WTC11 (cell line): ENCODE results near the gene RMND5B. TPM values are rescaled to one million over a fixed set of nuclear protein-coding genes. Genes with fewer than 3 reads are reported as not detected.

Experiments
- AR ChIP-seq: fragments of 250-450 bp; sonication (Bioruptor Pico); IDR thresholded peaks from 2 replicates; pipeline ENCODE4 v1.9.0; 2021; ENCODE audit warnings: mild to moderate bottlenecking
- ATF1 ChIP-seq: sonication (generic); formaldehyde crosslinking; IDR thresholded peaks from 2 replicates; pipeline ENCODE4 v1.8.1; 2023; ENCODE audit warnings: mild to moderate bottlenecking, moderate library complexity, missing genetic modification reagents
- ATF3 ChIP-seq: sonication (generic); formaldehyde crosslinking; conservative IDR thresholded peaks from 2 replicates; pipeline ENCODE4 v1.8.1; 2022; ENCODE audit warnings: mild to moderate bottlenecking, missing genetic modification reagents
- CBFB ChIP-seq: sonication (generic); formaldehyde crosslinking; IDR thresholded peaks from 2 replicates; pipeline ENCODE4 v1.8.1; 2022; ENCODE audit warnings: mild to moderate bottlenecking, low read depth, missing genetic modification reagents
- CTCF ChIP-seq: fragments of 200-600 bp; IDR thresholded peaks from 2 replicates; pipeline ENCODE4 v1.8.0; 2022; ENCODE audit warnings: antibody characterized with exemption
- GRHL2 ChIP-seq: fragments of 250-450 bp; sonication (Bioruptor Pico); IDR thresholded peaks from 2 replicates; pipeline ENCODE4 v1.8.0; 2022; ENCODE audit warnings: mild to moderate bottlenecking, moderate library complexity; ENCODE audit not compliant: insufficient replicate concordance, severe bottlenecking
- JUN ChIP-seq: sonication (generic); formaldehyde crosslinking; IDR thresholded peaks from 2 replicates; pipeline ENCODE4 v1.8.0; 2023; ENCODE audit warnings: mild to moderate bottlenecking, missing genetic modification reagents
- NFE2L1 ChIP-seq: sonication (generic); formaldehyde crosslinking; IDR thresholded peaks from 2 replicates; pipeline ENCODE4 v1.8.1; 2023; ENCODE audit warnings: missing genetic modification reagents
- NFYB ChIP-seq: sonication (generic); formaldehyde crosslinking; conservative IDR thresholded peaks from 2 replicates; pipeline ENCODE4 v1.8.0; 2022; ENCODE audit warnings: low read depth, missing genetic modification reagents
- NR1H2 ChIP-seq: sonication (generic); formaldehyde crosslinking; IDR thresholded peaks from 2 replicates; pipeline ENCODE4 v1.9.0; 2021; ENCODE audit warnings: mild to moderate bottlenecking, moderate library complexity, missing genetic modification reagents
- PREB ChIP-seq: sonication (generic); formaldehyde crosslinking; IDR thresholded peaks from 2 replicates; pipeline ENCODE4 v1.8.1; 2022; ENCODE audit warnings: mild to moderate bottlenecking, missing genetic modification reagents, moderate library complexity, borderline replicate concordance
- SP1 ChIP-seq: sonication (generic); formaldehyde crosslinking; conservative IDR thresholded peaks from 2 replicates; pipeline ENCODE4 v1.8.1; 2022; ENCODE audit warnings: missing genetic modification reagents
- ZBTB43 ChIP-seq: sonication (generic); formaldehyde crosslinking; IDR thresholded peaks from 2 replicates; pipeline ENCODE4 v1.8.1; 2023; ENCODE audit warnings: mild to moderate bottlenecking, missing genetic modification reagents
- ZNF317 ChIP-seq: sonication (generic); formaldehyde crosslinking; IDR thresholded peaks from 2 replicates; pipeline ENCODE4 v1.8.1; 2023; ENCODE audit warnings: low read depth, mild to moderate bottlenecking, moderate library complexity, missing genetic modification reagents, borderline replicate concordance
- ZNF423 ChIP-seq: fragments of 250-450 bp; sonication (Bioruptor Pico); IDR thresholded peaks from 2 replicates; pipeline ENCODE4 v2.1.2; 2022; ENCODE audit warnings: mild to moderate bottlenecking, moderate library complexity
- total RNA-seq: library from RNA; stranded (reverse); gene quantifications from 3 replicates; pipeline ENCODE4 v1.2.3, GENCODE V29; 2021
- TF ChIP-seq, protein P1 (sequence below): sonication (generic); formaldehyde crosslinking; IDR thresholded peaks from 2 replicates; pipeline ENCODE4 v1.8.0; 2022; ENCODE audit warnings: mild to moderate bottlenecking, missing genetic modification reagents
- TF ChIP-seq, protein P2 (sequence below): sonication (generic); formaldehyde crosslinking; IDR thresholded peaks from 2 replicates; pipeline ENCODE4 v1.8.0; 2023; ENCODE audit warnings: mild to moderate bottlenecking, missing genetic modification reagents
- TF ChIP-seq, protein P3 (sequence below): sonication (generic); formaldehyde crosslinking; IDR thresholded peaks from 2 replicates; pipeline ENCODE4 v1.8.0; 2023; ENCODE audit warnings: missing genetic modification reagents
- TF ChIP-seq, protein P4 (sequence below): sonication (generic); formaldehyde crosslinking; IDR thresholded peaks from 2 replicates; pipeline ENCODE4 v1.8.1; 2023; ENCODE audit warnings: mild to moderate bottlenecking, missing genetic modification reagents
- TF ChIP-seq, protein P5 (sequence below): sonication (generic); formaldehyde crosslinking; IDR thresholded peaks from 2 replicates; pipeline ENCODE4 v1.8.0; 2022; ENCODE audit warnings: mild to moderate bottlenecking, missing genetic modification reagents

RMND5B gene
- total RNA-seq, 1 experiment from 2014 or later = 93.3 TPM

- TF ChIP-seq, protein P1, sequence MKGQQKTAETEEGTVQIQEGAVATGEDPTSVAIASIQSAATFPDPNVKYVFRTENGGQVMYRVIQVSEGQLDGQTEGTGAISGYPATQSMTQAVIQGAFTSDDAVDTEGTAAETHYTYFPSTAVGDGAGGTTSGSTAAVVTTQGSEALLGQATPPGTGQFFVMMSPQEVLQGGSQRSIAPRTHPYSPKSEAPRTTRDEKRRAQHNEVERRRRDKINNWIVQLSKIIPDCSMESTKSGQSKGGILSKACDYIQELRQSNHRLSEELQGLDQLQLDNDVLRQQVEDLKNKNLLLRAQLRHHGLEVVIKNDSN (CRISPR knock-in tag) = 0 out of 2 replicates have a peak, but pooled peaks have one; percentile 55
- TF ChIP-seq AR (CRISPR knock-in tag) (no peak), SP1 (peak; percentile 99), ZNF317 (CRISPR knock-in tag) (no peak), GRHL2 (CRISPR knock-in tag) (no peak), ZNF423 (CRISPR knock-in tag) (no peak), PREB (CRISPR knock-in tag) (no peak), CTCF (no peak), NR1H2 (CRISPR knock-in tag) (no peak), ZBTB43 (CRISPR knock-in tag) (0 out of 2 replicates have a peak, but pooled peaks have one; percentile 64), CBFB (CRISPR knock-in tag) (no peak), NFYB (CRISPR knock-in tag) (peak; percentile 80), ATF1 (CRISPR knock-in tag) (no peak), ATF3 (CRISPR knock-in tag) (no peak), JUN (CRISPR knock-in tag) (no peak), NFE2L1 (CRISPR knock-in tag) (0 out of 2 replicates have a peak, but pooled peaks have one; percentile 67)
- TF ChIP-seq, protein P2, sequence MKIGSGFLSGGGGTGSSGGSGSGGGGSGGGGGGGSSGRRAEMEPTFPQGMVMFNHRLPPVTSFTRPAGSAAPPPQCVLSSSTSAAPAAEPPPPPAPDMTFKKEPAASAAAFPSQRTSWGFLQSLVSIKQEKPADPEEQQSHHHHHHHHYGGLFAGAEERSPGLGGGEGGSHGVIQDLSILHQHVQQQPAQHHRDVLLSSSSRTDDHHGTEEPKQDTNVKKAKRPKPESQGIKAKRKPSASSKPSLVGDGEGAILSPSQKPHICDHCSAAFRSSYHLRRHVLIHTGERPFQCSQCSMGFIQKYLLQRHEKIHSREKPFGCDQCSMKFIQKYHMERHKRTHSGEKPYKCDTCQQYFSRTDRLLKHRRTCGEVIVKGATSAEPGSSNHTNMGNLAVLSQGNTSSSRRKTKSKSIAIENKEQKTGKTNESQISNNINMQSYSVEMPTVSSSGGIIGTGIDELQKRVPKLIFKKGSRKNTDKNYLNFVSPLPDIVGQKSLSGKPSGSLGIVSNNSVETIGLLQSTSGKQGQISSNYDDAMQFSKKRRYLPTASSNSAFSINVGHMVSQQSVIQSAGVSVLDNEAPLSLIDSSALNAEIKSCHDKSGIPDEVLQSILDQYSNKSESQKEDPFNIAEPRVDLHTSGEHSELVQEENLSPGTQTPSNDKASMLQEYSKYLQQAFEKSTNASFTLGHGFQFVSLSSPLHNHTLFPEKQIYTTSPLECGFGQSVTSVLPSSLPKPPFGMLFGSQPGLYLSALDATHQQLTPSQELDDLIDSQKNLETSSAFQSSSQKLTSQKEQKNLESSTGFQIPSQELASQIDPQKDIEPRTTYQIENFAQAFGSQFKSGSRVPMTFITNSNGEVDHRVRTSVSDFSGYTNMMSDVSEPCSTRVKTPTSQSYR = no peak
- TF ChIP-seq, protein P3, sequence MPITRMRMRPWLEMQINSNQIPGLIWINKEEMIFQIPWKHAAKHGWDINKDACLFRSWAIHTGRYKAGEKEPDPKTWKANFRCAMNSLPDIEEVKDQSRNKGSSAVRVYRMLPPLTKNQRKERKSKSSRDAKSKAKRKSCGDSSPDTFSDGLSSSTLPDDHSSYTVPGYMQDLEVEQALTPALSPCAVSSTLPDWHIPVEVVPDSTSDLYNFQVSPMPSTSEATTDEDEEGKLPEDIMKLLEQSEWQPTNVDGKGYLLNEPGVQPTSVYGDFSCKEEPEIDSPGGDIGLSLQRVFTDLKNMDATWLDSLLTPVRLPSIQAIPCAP = no peak
- TF ChIP-seq, protein P4, sequence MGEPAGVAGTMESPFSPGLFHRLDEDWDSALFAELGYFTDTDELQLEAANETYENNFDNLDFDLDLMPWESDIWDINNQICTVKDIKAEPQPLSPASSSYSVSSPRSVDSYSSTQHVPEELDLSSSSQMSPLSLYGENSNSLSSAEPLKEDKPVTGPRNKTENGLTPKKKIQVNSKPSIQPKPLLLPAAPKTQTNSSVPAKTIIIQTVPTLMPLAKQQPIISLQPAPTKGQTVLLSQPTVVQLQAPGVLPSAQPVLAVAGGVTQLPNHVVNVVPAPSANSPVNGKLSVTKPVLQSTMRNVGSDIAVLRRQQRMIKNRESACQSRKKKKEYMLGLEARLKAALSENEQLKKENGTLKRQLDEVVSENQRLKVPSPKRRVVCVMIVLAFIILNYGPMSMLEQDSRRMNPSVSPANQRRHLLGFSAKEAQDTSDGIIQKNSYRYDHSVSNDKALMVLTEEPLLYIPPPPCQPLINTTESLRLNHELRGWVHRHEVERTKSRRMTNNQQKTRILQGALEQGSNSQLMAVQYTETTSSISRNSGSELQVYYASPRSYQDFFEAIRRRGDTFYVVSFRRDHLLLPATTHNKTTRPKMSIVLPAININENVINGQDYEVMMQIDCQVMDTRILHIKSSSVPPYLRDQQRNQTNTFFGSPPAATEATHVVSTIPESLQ = no peak
- TF ChIP-seq, protein P5, sequence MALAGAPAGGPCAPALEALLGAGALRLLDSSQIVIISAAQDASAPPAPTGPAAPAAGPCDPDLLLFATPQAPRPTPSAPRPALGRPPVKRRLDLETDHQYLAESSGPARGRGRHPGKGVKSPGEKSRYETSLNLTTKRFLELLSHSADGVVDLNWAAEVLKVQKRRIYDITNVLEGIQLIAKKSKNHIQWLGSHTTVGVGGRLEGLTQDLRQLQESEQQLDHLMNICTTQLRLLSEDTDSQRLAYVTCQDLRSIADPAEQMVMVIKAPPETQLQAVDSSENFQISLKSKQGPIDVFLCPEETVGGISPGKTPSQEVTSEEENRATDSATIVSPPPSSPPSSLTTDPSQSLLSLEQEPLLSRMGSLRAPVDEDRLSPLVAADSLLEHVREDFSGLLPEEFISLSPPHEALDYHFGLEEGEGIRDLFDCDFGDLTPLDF (CRISPR knock-in tag) = no peak
These were observed 22.9 kb downstream of the RMND5B start, which contains the start of gene NHP2 (continued) for GRCh38 chr5:178153530-178154340.
